ENCODE data around the gene SAFB. TPM values are rescaled to one million over a fixed set of nuclear protein-coding genes. Genes with fewer than 3 reads are reported as not detected.

Gene SAFB
- total and polyA plus RNA-seq, 2 of the 13 experiments (the other 11 are each of a cell fraction or from before 2014, with no cell fraction given): 21.0 to 28.4 TPM

GRCh38 chr19:5687360-5688198 lies 64.7 kb downstream of the SAFB start (continued):
- no peak for TF ChIP-seq MBD4 (IDR thresholded peaks at IDR 0.05; ENCODE audit: borderline replicate concordance, low read length)
- no peak for TF ChIP-seq ZNF382 (CRISPR knock-in tag; IDR thresholded peaks at IDR 0.05; ENCODE audit: borderline replicate concordance)
- TF ChIP-seq REPIN1 (CRISPR knock-in tag; IDR thresholded peaks at IDR 0.05; ENCODE audit: borderline replicate concordance, low read depth): no peak
- no peak for TF ChIP-seq SALL1 (CRISPR knock-in tag; IDR thresholded peaks at IDR 0.05)
- peak; percentile 42; the same call in 1 of the 2 replicates for TF ChIP-seq HDAC1 (CRISPR knock-in tag; IDR thresholded peaks at IDR 0.05)
- TF ChIP-seq SALL2 (CRISPR knock-in tag; IDR thresholded peaks at IDR 0.05): no peak
- TF ChIP-seq ZNF7 (CRISPR knock-in tag; IDR thresholded peaks at IDR 0.05): no peak
- TF ChIP-seq ZNF776 (CRISPR knock-in tag; IDR thresholded peaks at IDR 0.05): 0 out of 2 replicates have a peak, but pooled peaks have one; percentile 5
- TF ChIP-seq ZNF333 (CRISPR knock-in tag; IDR thresholded peaks at IDR 0.05; ENCODE audit: borderline replicate concordance): no peak
- no peak for TF ChIP-seq ZBED4 (CRISPR knock-in tag; IDR thresholded peaks at IDR 0.05; ENCODE audit: borderline replicate concordance)
- TF ChIP-seq CENPT (CRISPR knock-in tag; IDR thresholded peaks at IDR 0.05; ENCODE audit: low read depth): no peak
- TF ChIP-seq ZBTB33 (CRISPR knock-in tag; IDR thresholded peaks at IDR 0.05): peak; percentile 93
- no peak for TF ChIP-seq HNRNPK (IDR thresholded peaks at IDR 0.05; ENCODE audit: low read depth, low read length, poor library complexity, severe bottlenecking)
- TF ChIP-seq MBNL3 (CRISPR knock-in tag; conservative IDR thresholded peaks at IDR 0.05): no peak
- no peak for TF ChIP-seq RAD51 (IDR thresholded peaks at IDR 0.05; ENCODE audit: borderline replicate concordance)
- no peak for TF ChIP-seq TFDP2 (CRISPR knock-in tag; IDR thresholded peaks at IDR 0.05)
- peak; percentile 81 for TF ChIP-seq ZBTB38 (CRISPR knock-in tag; IDR thresholded peaks at IDR 0.05)
- TF ChIP-seq ZBTB25 (CRISPR knock-in tag; IDR thresholded peaks at IDR 0.05): no peak
